Osteocyte (in vitro differentiated cells): ENCODE data around the gene LOC128125822.
A peak's percentile ranks its signal among the peaks of the same experiment; 100 is the strongest.

Source experiments
- DNase-seq: peaks from one replicate; pipeline ENCODE4 v3.0.0; 2021; ENCODE audit warnings: mixed read lengths; ENCODE audit not compliant: unreplicated experiment; ENCODE audit errors: extremely low spot score
- H3K27ac Mint-ChIP-seq: one replicate; pipeline ENCODE4 v1.8.0; 2021; ENCODE audit warnings: mild to moderate bottlenecking, mixed read lengths; ENCODE audit not compliant: unreplicated experiment
- H3K27me3 Mint-ChIP-seq: one replicate; pipeline ENCODE4 v1.8.0; 2021; ENCODE audit warnings: mixed read lengths; ENCODE audit not compliant: unreplicated experiment
- H3K36me3 Mint-ChIP-seq: one replicate; pipeline ENCODE4 v1.8.0; 2021; ENCODE audit warnings: mixed read lengths; ENCODE audit not compliant: unreplicated experiment
- H3K4me1 Mint-ChIP-seq: one replicate; pipeline ENCODE4 v1.8.0; 2021; ENCODE audit warnings: mixed read lengths; ENCODE audit not compliant: unreplicated experiment
- H3K4me3 Mint-ChIP-seq: one replicate; pipeline ENCODE4 v1.8.0; 2021; ENCODE audit warnings: mild to moderate bottlenecking, moderate library complexity, mixed read lengths; ENCODE audit not compliant: unreplicated experiment
- H3K9me3 Mint-ChIP-seq: one replicate; pipeline ENCODE4 v1.8.0; 2021; ENCODE audit warnings: mixed read lengths; ENCODE audit not compliant: unreplicated experiment
- TF ChIP-seq, protein P1 (sequence below): fragments of 200-600 bp; sonication (generic); IDR thresholded peaks from 2 replicates; pipeline ENCODE4 v1.5.0; 2021; ENCODE audit warnings: antibody characterized with exemption, mild to moderate bottlenecking, moderate library complexity

Gene LOC128125822

DNA sequence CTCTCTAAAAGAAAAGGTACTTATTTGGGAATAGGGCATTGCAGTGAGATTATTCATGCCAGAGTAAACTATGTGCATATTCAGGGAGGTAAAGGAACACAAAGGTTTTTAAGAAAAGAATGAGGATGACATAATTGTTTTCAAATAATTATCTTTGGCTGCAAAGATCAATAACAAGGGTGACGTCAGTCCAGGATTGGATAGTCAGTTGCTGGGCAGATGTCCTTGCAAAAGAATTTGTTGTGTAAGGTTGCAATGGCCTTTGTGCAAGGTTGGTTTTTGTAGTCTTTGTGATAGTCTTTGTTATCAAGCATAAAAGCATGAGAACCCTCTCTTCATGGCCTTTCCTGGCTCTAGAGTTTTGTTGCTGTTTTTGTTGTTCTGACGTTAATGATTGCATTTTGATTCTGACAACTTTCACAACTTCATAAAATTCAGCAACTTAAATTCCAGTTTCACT, 17.7 kb downstream of the LOC128125822 start:
- Mint-ChIP-seq H3K36me3 (no peaks in the 10 kb centered on the region), H3K27ac (no peak overlapping the region), H3K9me3 (no peaks in the 10 kb centered on the region), H3K4me1 (no peaks in the 10 kb centered on the region), H3K4me3 (no peak overlapping the region), H3K27me3 (peaks cover 6% of the 10 kb centered on the region)
- TF ChIP-seq, protein P1, sequence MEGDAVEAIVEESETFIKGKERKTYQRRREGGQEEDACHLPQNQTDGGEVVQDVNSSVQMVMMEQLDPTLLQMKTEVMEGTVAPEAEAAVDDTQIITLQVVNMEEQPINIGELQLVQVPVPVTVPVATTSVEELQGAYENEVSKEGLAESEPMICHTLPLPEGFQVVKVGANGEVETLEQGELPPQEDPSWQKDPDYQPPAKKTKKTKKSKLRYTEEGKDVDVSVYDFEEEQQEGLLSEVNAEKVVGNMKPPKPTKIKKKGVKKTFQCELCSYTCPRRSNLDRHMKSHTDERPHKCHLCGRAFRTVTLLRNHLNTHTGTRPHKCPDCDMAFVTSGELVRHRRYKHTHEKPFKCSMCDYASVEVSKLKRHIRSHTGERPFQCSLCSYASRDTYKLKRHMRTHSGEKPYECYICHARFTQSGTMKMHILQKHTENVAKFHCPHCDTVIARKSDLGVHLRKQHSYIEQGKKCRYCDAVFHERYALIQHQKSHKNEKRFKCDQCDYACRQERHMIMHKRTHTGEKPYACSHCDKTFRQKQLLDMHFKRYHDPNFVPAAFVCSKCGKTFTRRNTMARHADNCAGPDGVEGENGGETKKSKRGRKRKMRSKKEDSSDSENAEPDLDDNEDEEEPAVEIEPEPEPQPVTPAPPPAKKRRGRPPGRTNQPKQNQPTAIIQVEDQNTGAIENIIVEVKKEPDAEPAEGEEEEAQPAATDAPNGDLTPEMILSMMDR = no peak
- DNase-seq = no peak

DNA sequence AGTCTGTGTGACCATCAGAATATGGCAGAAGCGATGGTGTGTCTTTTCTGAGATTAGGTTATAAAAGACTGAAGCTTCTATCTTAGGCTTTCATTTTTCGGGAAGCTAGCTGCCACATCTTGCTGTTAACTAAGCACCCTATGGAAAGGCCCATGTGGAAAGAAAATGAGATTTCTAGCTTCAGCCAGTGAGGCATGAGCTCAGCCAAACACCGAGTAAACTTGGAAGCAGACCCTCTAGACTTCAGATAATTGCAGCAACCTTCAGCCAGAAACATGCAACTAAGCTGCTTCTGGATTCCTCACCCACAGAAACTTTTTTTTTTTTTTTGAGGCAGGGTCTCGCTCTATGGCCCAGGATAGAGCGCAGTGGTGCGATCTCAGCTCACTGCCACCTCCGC, 20.6 kb downstream of the LOC128125822 start:
- no peak for DNase-seq
- H3K4me1 Mint-ChIP-seq = peaks cover 3% of the 10 kb centered on the region
- H3K36me3 Mint-ChIP-seq = no peaks in the 10 kb centered on the region
- H3K27me3 Mint-ChIP-seq = peaks cover 6% of the 10 kb centered on the region
- H3K9me3 Mint-ChIP-seq = no peaks in the 10 kb centered on the region
- TF ChIP-seq, protein P1 = no peak
- H3K27ac Mint-ChIP-seq = no peak overlapping the region
- no peak overlapping the region for H3K4me3 Mint-ChIP-seq

DNA sequence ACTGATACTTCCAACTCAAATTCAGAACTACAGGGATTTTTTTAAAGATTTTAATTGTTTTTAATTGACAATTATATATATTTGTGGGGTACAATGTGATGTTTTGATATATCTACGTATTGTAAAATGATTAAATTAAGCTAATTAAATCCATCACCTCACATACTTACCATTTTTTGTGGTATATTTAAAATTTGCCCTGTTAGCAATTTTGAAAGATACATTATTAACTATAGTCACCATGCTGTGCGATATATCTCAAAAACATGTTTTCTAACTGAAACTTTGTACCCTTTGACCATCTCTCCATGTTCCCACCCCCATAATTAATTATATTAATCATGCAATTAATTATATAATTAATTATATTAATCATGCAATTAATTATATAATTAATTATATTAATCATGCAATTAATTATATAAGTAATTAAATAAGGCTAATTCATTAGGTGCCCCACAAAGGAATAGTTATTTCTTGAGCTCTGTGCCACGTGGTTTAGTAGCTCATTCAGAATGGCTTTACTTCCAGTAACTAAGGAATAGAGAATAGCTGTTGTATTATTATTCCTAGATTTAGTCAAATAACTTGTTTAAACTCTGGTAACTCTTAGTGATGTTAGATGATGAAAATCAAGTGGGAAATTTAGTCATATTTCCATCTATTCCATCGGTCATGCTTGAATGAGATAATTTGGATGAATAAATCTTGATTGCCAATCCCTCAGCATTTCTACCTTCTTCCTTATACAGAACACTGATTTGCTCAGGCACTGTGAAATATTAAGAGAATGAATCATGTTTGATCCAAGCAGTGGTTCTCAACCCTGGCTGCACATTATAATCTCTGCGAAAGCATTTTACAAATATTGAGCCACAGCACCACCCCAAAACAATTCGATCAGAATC, 25.1 kb downstream of the LOC128125822 start:
- H3K4me1 Mint-ChIP-seq = peaks cover 5% of the 10 kb centered on the region
- H3K9me3 Mint-ChIP-seq = no peaks in the 10 kb centered on the region
- TF ChIP-seq, protein P1 = no peak
- DNase-seq = no peak
- no peak overlapping the region for H3K27ac Mint-ChIP-seq
- peak overlapping the region; percentile 86 for H3K4me3 Mint-ChIP-seq
- H3K36me3 Mint-ChIP-seq = no peaks in the 10 kb centered on the region
- H3K27me3 Mint-ChIP-seq = peaks cover 3% of the 10 kb centered on the region

DNA sequence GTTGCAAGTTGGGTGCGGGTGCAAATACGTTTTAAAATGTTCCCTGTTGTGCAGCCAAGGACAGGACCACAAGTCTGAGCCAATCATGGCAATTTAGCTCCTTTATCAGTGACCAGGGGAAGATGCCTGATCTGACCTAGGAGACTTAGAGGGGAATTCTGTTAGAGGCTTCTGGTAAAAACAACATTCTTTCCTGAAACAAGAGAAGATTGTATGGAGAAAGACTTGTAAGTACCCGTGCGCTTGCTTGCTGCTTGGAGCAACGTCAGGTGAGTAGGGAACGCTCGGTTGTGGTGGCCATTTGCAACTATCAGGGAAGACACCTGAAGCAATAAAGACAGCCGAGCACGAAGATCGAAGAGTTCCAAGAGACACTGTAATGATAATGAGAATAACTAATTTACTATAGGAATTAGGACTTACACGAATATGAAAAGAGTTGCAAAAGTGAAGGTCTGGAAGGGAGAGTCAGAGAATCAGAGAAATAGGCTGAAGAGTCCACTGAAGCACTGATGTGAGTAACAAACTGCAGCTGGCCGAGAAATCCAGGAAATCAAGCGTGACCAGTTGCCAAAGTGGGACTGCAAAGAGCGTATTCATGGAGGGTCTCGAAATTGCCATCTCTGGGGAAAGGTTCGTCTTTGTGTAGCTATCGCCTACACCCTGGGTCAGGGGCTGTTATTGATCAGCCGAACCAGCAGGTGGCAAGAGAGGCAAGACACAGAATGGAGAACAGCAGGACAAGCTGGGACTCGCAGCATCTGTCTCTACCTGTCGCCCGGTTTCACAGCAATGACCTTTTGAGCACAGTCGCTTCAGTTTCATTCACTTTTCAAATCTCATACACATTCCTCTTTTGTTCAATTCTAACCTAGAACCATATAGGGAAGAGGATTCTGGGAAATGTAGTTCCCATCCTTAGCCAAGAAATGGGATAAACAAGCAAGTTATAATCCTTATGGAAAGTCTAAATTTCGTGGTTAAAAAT, 26.1 kb downstream of the LOC128125822 start:
- Mint-ChIP-seq H3K36me3 (no peaks in the 10 kb centered on the region), H3K9me3 (no peaks in the 10 kb centered on the region), H3K27ac (no peak overlapping the region), H3K27me3 (peaks cover 3% of the 10 kb centered on the region), H3K4me3 (peak overlapping the region; percentile 86), H3K4me1 (peaks cover 5% of the 10 kb centered on the region)
- DNase-seq = no peak
- TF ChIP-seq, protein P1 = peak; percentile 92
